Fibroblast of lung (primary cell): ENCODE measurements around the gene SHISA8.

Source experiments
- CTCF ChIP-seq, 2 donors: IDR thresholded peaks in 1 of 2; conservative IDR thresholded peaks in 1 of 2; 1 replicate in 1 of 2; 2 replicates in 1 of 2; pipeline ENCODE4 v1.5.1; 2011 to 2012; ENCODE audit warnings: low read length in 2 of 2, control low read depth in 1 of 2, inconsistent platforms in 1 of 2, low read depth in 1 of 2, mild to moderate bottlenecking in 1 of 2
- EZH2 ChIP-seq: IDR thresholded peaks from 2 replicates; pipeline ENCODE4 v1.5.1; 2012; ENCODE audit warnings: low read length, control low read depth, mild to moderate bottlenecking; ENCODE audit errors: missing control alignments

GRCh38 chr22:41892721-41893120, 22.2 kb downstream of the SHISA8 start:
- TF ChIP-seq CTCF (conservative IDR thresholded peaks at IDR 0.05 in 1 of 2, IDR thresholded peaks at IDR 0.05 in 1 of 2; ENCODE audit: low read depth in 1 of 2, low read length in 2 of 2), result no peak
- no peak for TF ChIP-seq EZH2
